A549 treated with AZD9567 at 1 μM for 4 hours (cell line): Measurements from ENCODE around the gene TJP3. TPM values are rescaled to one million over a fixed set of nuclear protein-coding genes. Genes with fewer than 3 reads are reported as not detected.

Source experiments
- total RNA-seq: library from RNA; stranded (reverse); fragments of 200-300 nt; extraction: Qiagen RNA extraction; gene quantifications from 5 replicates; pipeline ENCODE4 v1.2.3, GENCODE V29; 2022; ENCODE audit not compliant: insufficient read depth

The TJP3 gene
- 0.26 to 0.46 TPM (median 0.40 TPM) in 4 of 5 replicates, not detected in the other for total RNA-seq

GRCh38 chr19:3708207-3708931 is at the start of gene TJP3:
Gene TJP3 (plus strand): TSS chr19:3708384. CDS start chr19:3728433, 20,049 bp downstream.

GRCh38 chr19:3700242-3701032 is 7.7 kb upstream of the TJP3 start, which contains the start of gene PIP5K1C:
Gene PIP5K1C (minus strand): TSS chr19:3700468. CDS start chr19:3700390, 78 bp downstream.

GRCh38 chr19:3761382-3762129 is 53.4 kb downstream of the TJP3 start, which contains the start of gene APBA3:
Gene APBA3 (minus strand): TSS chr19:3761692. CDS start chr19:3760264, 1,428 bp downstream.

GRCh38 chr19:3762501-3763459 is 54.6 kb downstream of the TJP3 start, which contains the start of gene MRPL54:
Gene MRPL54 (plus strand): TSS chr19:3762682. CDS start chr19:3762701, 19 bp downstream.

GRCh38 chr19:3771906-3772455 is 63.8 kb downstream of the TJP3 start, which contains the start of gene RAX2:
Gene RAX2 (minus strand): TSS chr19:3772228. CDS start chr19:3771742, 486 bp downstream.

GRCh38 chr19:3785938-3786824 is 78.0 kb downstream of the TJP3 start, which contains the start of gene MATK:
Gene MATK (minus strand): TSS chr19:3786381. CDS start chr19:3785135, 1,246 bp downstream.

Other genes with a start within 250 kb of the TJP3 start
- gene SMIM24, start 227.9 kb upstream of the TJP3 start, total RNA-seq = 0.34 to 0.63 TPM (median 0.49 TPM) in 4 of 5 replicates, not detected in the other
- not detected in 5 replicates for gene SMIM44, start 224.9 kb upstream of the TJP3 start, total RNA-seq
- gene DOHH, start 207.7 kb upstream of the TJP3 start, total RNA-seq = 5.9 to 19.1 TPM (median 17.2 TPM) in 5 replicates
- gene FZR1, start 202.1 kb upstream of the TJP3 start, total RNA-seq = 20.6 to 37.5 TPM (median 34.1 TPM) in 5 replicates
- 0.18 TPM in 1 of 5 replicates, not detected in the others for gene TEKTIP1, start 169.2 kb upstream of the TJP3 start, total RNA-seq
- 127 to 156 TPM (median 150 TPM) in 5 replicates for gene MFSD12, start 150.8 kb upstream of the TJP3 start, total RNA-seq
- gene HMG20B, start 135.4 kb upstream of the TJP3 start, total RNA-seq = 59.5 to 65.3 TPM (median 62.8 TPM) in 5 replicates
- 0.15 to 0.26 TPM (median 0.19 TPM) in 4 of 5 replicates, not detected in the other for gene GIPC3, start 122.9 kb upstream of the TJP3 start, total RNA-seq
- 0.68 to 0.88 TPM (median 0.74 TPM) in 4 of 5 replicates, not detected in the other for gene TBXA2R, start 101.5 kb upstream of the TJP3 start, total RNA-seq
- gene CACTIN, start 81.6 kb upstream of the TJP3 start, total RNA-seq = 9.5 to 21.6 TPM (median 19.1 TPM) in 5 replicates
- 9.2 to 14.2 TPM (median 12.9 TPM) in 5 replicates for gene PIP5K1C, start 7.9 kb upstream of the TJP3 start, total RNA-seq
- gene APBA3, start 53.3 kb downstream of the TJP3 start, total RNA-seq = 9.7 to 12.4 TPM (median 11.8 TPM) in 5 replicates
- gene MRPL54, start 54.3 kb downstream of the TJP3 start, total RNA-seq = 53.4 to 74.7 TPM (median 65.3 TPM) in 5 replicates
- gene RAX2, start 63.8 kb downstream of the TJP3 start, total RNA-seq = not detected in 5 replicates
- 0.77 to 1.0 TPM (median 0.90 TPM) in 4 of 5 replicates, not detected in the other for gene MATK, start 78.0 kb downstream of the TJP3 start, total RNA-seq
- gene ZFR2, start 160.7 kb downstream of the TJP3 start, total RNA-seq = 0.22 to 0.31 TPM in 2 of 5 replicates, not detected in the others
- gene ATCAY, start 172.3 kb downstream of the TJP3 start, total RNA-seq = 0.04 to 0.21 TPM (median 0.06 TPM) in 4 of 5 replicates, not detected in the other
- not detected in 5 replicates for gene NMRK2, start 224.7 kb downstream of the TJP3 start, total RNA-seq